DOHH2 (cell line): ENCODE measurements around the gene WDR73.

Source experiments
- H3F3A ChIP-seq: fragments of 200-600 bp; sonication (generic), shearing (Covaris generic); 2 replicates; pipeline ENCODE4 v1.6.0; 2016; ENCODE audit warnings: antibody characterized with exemption, mild to moderate bottlenecking; ENCODE audit not compliant: control insufficient read depth, insufficient read depth
- H3K27ac ChIP-seq: fragments of 200-600 bp; sonication (generic); 2 replicates; pipeline ENCODE4 v1.5.1; 2014; ENCODE audit warnings: low read depth, mild to moderate bottlenecking, low read length, moderate library complexity
- H3K27me3 ChIP-seq: fragments of 200-600 bp; sonication (generic); 2 replicates; pipeline ENCODE4 v1.6.1; 2014; ENCODE audit warnings: mild to moderate bottlenecking, low read length, mixed read lengths; ENCODE audit not compliant: control insufficient read depth
- H3K36me3 ChIP-seq: fragments of 200-600 bp; sonication (generic); 2 replicates; pipeline ENCODE4 v1.6.1; 2014; ENCODE audit warnings: mild to moderate bottlenecking, low read length, moderate library complexity, mixed read lengths; ENCODE audit not compliant: control insufficient read depth
- H3K4me1 ChIP-seq: fragments of 200-600 bp; sonication (generic); 2 replicates; pipeline ENCODE4 v1.6.1; 2014; ENCODE audit warnings: mild to moderate bottlenecking, low read length, mixed read lengths; ENCODE audit not compliant: control insufficient read depth
- H3K4me2 ChIP-seq: fragments of 200-600 bp; sonication (generic); 2 replicates; pipeline ENCODE4 v1.6.0; 2014; ENCODE audit warnings: mild to moderate bottlenecking, low read length, moderate library complexity
- H3K4me3 ChIP-seq: fragments of 200-600 bp; sonication (generic); 2 replicates; pipeline ENCODE4 v1.5.1; 2014; ENCODE audit warnings: mild to moderate bottlenecking, low read length, mixed read lengths
- H3K79me2 ChIP-seq: fragments of 200-600 bp; sonication (generic); 2 replicates; pipeline ENCODE4 v1.6.1; 2014; ENCODE audit warnings: mild to moderate bottlenecking, low read length, mixed read lengths; ENCODE audit not compliant: control insufficient read depth
- H3K9me2 ChIP-seq: fragments of 200-600 bp; sonication (generic); replicated peaks from 2 replicates; pipeline ENCODE4 v1.6.1; 2014; ENCODE audit warnings: mild to moderate bottlenecking, low read length, mixed read lengths; ENCODE audit not compliant: control insufficient read depth
- H3K9me3 ChIP-seq: fragments of 200-600 bp; sonication (generic); 2 replicates; pipeline ENCODE4 v1.6.1; 2014; ENCODE audit warnings: antibody characterized with exemption, low read length, mixed read lengths; ENCODE audit not compliant: control insufficient read depth, insufficient read depth
- H4K20me1 ChIP-seq: fragments of 200-600 bp; sonication (generic); 2 replicates; pipeline ENCODE4 v1.6.0; 2014; ENCODE audit warnings: low read depth, mild to moderate bottlenecking, antibody characterized with exemption, low read length, moderate library complexity; ENCODE audit not compliant: control insufficient read depth, insufficient read depth
- CTCF ChIP-seq: fragments of 200-600 bp; sonication (generic); IDR thresholded peaks from one replicate; pipeline ENCODE4 v1.5.1; 2014; ENCODE audit warnings: antibody characterized with exemption, mild to moderate bottlenecking, low read depth, low read length; ENCODE audit not compliant: poor library complexity, severe bottlenecking
- EZH2phosphoT487 ChIP-seq: fragments of 200-600 bp; sonication (generic); IDR thresholded peaks from 2 replicates; pipeline ENCODE4 v1.6.1; 2017; ENCODE audit warnings: borderline replicate concordance, mild to moderate bottlenecking, antibody characterized with exemption, low read length, moderate library complexity, mixed read lengths

WDR73 gene

DNA sequence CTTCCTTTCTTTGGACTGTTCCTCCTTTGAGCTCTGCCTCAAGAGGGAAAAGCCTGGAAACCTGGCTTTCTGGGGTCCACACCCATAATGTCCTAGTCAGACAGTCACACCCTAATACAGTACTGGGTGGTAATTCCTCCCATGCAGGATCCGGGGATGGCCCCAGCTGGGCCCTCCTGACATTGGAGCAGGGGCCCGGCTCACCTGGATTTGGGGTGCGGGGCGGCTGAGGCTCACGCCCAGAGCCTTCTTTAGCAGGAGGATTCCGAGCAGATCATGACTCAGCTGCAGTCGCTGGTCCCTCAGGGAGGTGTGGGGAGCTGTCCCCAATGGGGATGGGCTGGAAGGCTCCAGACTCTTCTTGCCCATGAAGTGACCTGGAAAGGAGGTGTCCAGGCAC, 2.9 kb upstream of the WDR73 start:
- H3F3A ChIP-seq = peaks cover 8% of the 10 kb centered on the region; the same call in 1 of the 2 replicates

GRCh38 chr15:84654689-84655453, 788 bp upstream of the WDR73 start:
- peak overlapping the region; percentile 49 for H3K27ac ChIP-seq

More for the DNA sequence above, 2.9 kb upstream of the WDR73 start:
- H3K27me3 ChIP-seq = peaks cover 5% of the 10 kb centered on the region
- peaks cover 21% of the 10 kb centered on the region for H3K79me2 ChIP-seq
- no peak overlapping the region for H3K27ac ChIP-seq
- no peaks in the 10 kb centered on the region for H3K9me2 ChIP-seq
- peaks cover 49% of the 10 kb centered on the region for H3K4me1 ChIP-seq
- peaks cover 21% of the 10 kb centered on the region for H3K36me3 ChIP-seq
- H4K20me1 ChIP-seq = no peaks in the 10 kb centered on the region
- TF ChIP-seq EZH2phosphoT487 = no peak
- no peak for TF ChIP-seq CTCF
- no peak overlapping the region for H3K4me3 ChIP-seq
- no peak overlapping the region; the same call in 1 of the 2 replicates for H3K4me2 ChIP-seq
- no peaks in the 10 kb centered on the region for H3K9me3 ChIP-seq

GRCh38 chr15:84653584-84653909, 536 bp downstream of the WDR73 start:
- Histone ChIP-seq H3K9me2 (no peaks in the 10 kb centered on the region), H3K4me2 (peak overlapping the region; percentile 98), H3K79me2 (peaks cover 29% of the 10 kb centered on the region), H3F3A (peaks cover 8% of the 10 kb centered on the region; the same call in 1 of the 2 replicates), H3K27ac (peak overlapping the region; percentile 49), H3K4me1 (peaks cover 33% of the 10 kb centered on the region), H3K27me3 (peaks cover 5% of the 10 kb centered on the region), H3K4me3 (peak overlapping the region; percentile 99), H4K20me1 (peaks cover 3% of the 10 kb centered on the region; the same call in 1 of the 2 replicates), H3K36me3 (peaks cover 49% of the 10 kb centered on the region), H3K9me3 (no peaks in the 10 kb centered on the region)
- TF ChIP-seq CTCF (no peak), EZH2phosphoT487 (no peak)

More at GRCh38 chr15:84654689-84655453, 788 bp upstream of the WDR73 start:
- Histone ChIP-seq H3K4me2 (peak overlapping the region; percentile 98), H4K20me1 (peaks cover 3% of the 10 kb centered on the region; the same call in 1 of the 2 replicates), H3K27me3 (peaks cover 5% of the 10 kb centered on the region), H3K36me3 (peaks cover 38% of the 10 kb centered on the region), H3K4me1 (peaks cover 46% of the 10 kb centered on the region), H3K79me2 (peaks cover 29% of the 10 kb centered on the region), H3K9me2 (no peaks in the 10 kb centered on the region), H3K4me3 (peak overlapping the region; percentile 99), H3K9me3 (no peaks in the 10 kb centered on the region), H3F3A (peaks cover 8% of the 10 kb centered on the region; the same call in 1 of the 2 replicates)
- peak; percentile 87 for TF ChIP-seq CTCF
- no peak for TF ChIP-seq EZH2phosphoT487
